ENCODE results near the gene LRRC47.

GRCh38 chr1:3796215-3797061, at the start of gene LRRC47:
- TF ChIP-seq BHLHE40 (IDR thresholded peaks at IDR 0.05; ENCODE audit: borderline replicate concordance), result no peak
- TF ChIP-seq SP1 (IDR thresholded peaks at IDR 0.05), result no peak
- no peak for TF ChIP-seq FOXM1 (IDR thresholded peaks at IDR 0.05; ENCODE audit: borderline replicate concordance)
- no peak for TF ChIP-seq SUZ12 (IDR thresholded peaks at IDR 0.05)
- TF ChIP-seq TARDBP (IDR thresholded peaks at IDR 0.05), result no peak
- TF ChIP-seq L3MBTL2 (conservative IDR thresholded peaks at IDR 0.05), result no peak; the same call in 1 of the 2 replicates
- no peak for TF ChIP-seq NFRKB (IDR thresholded peaks at IDR 0.05)

Measured in HEK293T (cell line).